GM18511 (cell line): ENCODE data around the gene GMCL2.
"Not testable (repeated sequence)": the region's sequence is repeated elsewhere in the genome, so short reads cannot be mapped to it uniquely, and the experiment has no call there.

Source experiments
- ATAC-seq: cut with Tn5 transposase; IDR thresholded peaks from one replicate; pipeline ENCODE4 v1.9.1; 2021; ENCODE audit warnings: mild to moderate bottlenecking, moderate library complexity; ENCODE audit not compliant: unreplicated experiment

GMCL2 gene, protein sequence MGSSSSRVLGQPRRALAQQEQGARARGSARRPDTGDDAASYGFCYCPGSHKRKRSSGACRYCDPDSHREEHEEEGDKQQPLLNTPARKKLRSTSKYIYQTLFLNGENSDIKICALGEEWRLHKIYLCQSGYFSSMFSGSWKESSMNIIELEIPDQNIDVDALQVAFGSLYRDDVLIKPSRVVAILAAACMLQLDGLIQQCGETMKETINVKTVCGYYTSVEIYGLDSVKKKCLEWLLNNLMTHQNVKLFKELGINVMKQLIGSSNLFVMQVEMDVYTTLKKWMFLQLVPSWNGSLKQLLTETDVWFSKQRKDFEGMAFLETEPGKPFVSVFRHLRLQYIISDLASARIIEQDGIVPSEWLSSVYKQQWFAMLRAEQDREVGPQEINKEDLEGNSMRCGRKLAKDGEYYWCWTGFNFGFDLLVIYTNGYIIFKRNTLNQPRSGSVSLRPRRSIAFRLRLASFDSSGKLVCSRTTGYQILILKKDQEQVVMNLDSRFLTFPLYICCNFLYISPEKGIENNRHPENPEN

DNA sequence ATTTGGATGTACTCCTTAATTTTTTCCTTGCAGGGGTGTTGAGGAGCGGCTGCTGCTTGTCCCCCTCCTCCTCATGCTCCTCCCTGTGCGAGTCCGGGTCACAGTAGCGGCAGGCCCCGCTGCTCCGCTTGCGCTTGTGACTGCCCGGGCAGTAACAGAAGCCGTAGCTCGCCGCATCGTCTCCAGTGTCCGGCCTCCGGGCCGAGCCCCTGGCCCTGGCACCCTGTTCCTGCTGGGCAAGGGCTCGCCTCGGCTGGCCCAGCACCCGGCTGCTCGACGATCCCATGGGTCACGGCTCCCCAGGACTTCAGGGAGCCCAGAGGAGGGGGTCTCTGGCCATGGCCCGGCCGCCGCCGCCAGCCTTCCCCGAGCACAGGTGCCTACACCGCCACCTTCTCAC, at the start of gene GMCL2:
TSS of gene GMCL2 (minus strand) at position 358 of the 400 bp plus-strand sequence. CDS start at position 286, 72 bp downstream.
- no peak for ATAC-seq

DNA sequence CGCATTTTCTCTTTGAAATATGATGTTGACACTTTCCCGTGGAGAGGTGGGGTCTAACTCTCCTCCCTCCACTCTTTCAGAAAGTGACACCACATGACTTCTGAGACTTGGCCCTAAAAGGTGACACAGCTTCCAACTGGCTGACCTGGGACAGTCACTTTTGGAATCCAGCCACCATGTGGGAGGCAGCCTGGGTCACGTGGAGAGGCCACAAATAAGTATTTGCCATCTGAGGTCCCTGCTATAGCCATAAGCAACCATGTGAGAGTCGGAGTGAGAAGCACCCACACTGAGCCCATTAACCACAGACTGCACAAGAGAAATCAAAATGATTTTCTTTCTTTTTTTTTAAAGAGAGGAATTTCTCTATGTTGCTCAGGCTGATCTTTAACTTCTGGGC, 49.5 kb upstream of the GMCL2 start:
- no peak for ATAC-seq

DNA sequence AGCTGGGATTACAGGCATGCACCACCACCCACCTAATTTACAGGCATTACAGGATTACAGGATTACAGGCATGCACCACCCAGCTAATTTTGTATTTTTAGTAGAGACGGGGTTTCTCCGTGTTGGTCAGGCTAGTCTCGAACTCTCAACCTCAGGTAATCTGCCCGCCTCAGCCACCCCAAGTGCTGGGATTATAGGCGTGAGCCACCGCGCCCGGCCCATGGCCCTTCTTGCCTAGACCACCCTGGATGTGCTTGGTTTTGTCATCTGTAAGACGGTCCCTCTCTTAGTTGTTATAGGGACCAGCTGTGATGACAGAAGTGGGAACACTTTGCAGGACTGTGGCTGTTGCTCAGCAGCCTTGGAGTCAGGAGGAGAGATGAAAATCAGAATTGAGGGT, 49.0 kb upstream of the GMCL2 start:
- no peak for ATAC-seq

DNA sequence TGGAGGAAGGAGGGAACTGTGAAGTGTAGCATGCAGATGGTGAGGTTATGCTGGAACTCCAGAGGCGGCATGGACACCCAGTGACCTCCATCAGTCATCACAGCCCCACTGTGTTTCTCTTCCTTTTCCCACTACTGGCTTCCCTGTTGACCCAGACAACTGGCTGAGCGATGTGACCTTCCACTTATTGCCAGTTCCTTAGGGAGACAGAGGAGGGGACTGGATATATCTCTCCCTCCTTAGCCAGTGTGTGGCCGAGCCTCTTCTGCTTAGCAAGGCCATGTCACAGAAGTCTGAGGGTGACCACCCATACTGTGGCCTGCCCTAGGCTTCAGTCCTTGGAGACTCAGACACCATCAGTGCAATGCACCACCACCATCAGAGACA, 48.4 kb upstream of the GMCL2 start:
- no peak for ATAC-seq

DNA sequence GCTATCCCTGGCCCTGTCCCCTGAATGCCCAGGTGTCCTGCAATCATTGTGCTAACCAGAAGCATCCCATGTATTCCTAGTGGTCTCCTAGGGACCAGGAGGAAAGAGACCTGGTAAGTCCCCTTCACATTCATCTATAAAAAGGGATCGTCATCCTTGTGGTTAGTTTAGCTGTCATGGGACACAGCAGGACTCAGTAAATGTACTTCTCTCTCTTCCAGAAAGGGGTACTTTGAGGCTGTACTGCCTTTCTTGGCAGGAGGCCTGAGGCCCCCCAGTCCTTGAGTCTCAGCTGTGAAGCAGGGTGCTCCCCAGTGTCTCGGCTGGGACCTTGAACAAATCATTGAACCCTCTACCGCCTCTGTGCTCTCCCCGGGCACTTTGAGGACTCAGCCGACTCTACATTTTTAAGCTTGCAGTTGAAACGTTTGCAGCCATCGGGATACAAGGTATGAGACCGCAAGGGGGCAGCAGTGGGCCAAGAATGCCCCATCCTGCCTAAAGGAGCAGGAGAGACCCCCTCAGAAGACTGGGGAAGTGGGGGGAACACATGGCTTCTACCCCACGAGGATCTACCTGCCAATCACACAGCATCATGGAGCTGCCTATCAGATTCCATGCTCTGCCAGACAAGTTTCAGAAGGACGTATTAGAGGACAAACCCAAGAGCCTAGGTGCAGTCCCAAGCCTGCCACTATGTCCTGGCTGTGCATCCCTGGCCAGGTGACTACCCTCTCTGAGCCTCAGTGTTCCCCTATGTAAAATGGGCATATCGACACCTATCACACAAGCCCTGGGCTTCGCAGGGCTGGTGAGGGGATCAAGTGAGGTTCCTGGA, 47.8 kb upstream of the GMCL2 start:
- no peak for ATAC-seq

DNA sequence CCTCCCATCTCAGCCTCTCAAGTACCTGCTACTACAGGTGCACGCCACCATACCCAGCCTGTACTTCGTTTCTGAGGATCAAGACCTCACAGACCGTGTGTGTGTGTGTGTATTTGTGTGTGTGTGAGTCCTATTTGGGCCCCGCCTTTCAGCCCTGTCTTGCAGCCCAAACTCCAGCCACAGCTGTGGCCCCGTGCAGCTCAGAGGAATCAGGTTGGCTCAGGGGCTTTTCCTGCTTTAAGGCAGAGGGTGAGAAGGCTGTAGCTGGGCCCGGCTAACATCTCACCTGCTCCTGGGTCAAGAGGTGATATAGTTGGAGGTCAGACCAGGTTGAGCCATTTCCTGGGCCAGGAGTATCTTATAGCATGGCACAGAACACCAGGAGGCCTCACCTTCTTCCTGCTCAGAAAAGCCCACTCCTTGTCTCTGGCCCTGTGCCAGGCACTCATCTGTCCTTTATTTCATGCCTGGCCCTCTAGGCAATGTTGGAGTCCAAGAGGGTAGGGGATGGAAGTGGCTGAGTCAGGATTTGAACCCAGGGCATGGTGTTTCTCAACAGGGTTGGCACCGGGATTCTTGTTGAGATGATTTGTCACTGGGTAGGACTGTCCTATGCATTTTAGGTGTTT, 47.1 kb upstream of the GMCL2 start:
- no peak for ATAC-seq

DNA sequence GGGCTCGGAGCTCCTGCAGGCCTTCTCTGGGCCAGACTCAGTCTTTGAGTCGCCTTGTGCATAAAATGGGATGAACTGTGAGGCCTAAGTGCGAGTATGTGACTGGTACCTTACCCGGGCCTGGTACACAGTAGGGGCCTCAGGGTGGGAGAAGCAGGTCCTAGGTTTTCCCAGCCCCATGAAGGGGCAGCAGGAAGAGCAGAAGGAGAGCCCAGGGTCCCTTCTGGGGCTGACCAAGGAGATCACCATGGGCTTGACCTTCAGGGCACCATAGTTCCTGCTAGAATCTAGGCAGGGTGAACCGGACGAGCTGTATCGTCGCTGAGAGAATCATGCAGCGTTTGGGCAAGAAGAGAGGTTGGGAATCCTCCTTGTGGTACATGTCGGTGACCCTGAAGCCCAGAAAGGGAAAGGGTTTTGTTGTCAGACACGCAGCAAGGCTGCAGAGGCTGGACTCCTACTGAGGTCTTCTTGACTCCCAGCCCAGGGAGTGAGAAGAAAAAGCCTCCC, 45.8 kb upstream of the GMCL2 start:
- peak; percentile 28 for ATAC-seq

DNA sequence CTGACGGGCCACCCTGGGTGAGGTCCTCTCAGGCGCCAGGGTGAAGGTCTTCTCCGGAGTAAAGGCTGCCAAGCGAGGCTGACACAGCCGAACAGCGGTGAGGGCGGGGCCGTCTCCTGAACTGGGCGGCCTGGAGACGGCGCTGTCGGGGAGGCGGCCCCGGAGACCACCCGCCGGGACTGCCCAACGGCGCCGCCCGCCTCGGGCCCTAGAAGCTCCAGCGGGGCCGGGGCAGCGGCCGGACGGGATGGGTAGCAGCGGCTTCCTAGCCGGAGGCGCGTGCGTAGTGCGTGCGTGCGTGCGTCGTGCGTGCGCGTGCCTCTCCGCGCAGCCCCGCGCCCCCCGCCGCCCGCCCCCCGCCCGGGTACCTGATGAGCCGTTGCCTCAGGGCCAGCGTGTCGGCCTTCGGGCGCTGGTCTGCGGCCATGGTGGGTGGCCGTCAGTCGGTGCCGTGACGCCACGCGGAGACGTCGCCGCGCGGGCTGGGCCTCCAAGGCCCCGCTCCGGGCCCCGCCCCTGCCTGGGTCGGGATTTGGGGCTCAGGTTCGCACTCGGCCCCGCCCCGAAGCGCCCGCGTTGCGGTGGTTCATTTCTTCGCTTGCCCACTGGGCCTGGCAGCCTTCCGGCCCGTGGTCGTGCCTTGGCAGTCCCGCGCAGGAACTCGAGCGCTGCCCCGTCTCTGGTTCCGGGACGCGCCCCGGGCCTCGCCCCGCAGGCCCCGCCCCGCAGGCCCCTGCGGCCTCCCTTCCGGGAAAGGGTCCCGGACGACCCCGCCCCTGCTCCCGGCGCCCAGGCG, 45.2 kb upstream of the GMCL2 start, which contains the start of gene PHYKPL:
TSS of gene PHYKPL (minus strand) at position 679 of the 796 bp plus-strand sequence. CDS start at position 427, 252 bp downstream.
- peak; percentile 73 for ATAC-seq

DNA sequence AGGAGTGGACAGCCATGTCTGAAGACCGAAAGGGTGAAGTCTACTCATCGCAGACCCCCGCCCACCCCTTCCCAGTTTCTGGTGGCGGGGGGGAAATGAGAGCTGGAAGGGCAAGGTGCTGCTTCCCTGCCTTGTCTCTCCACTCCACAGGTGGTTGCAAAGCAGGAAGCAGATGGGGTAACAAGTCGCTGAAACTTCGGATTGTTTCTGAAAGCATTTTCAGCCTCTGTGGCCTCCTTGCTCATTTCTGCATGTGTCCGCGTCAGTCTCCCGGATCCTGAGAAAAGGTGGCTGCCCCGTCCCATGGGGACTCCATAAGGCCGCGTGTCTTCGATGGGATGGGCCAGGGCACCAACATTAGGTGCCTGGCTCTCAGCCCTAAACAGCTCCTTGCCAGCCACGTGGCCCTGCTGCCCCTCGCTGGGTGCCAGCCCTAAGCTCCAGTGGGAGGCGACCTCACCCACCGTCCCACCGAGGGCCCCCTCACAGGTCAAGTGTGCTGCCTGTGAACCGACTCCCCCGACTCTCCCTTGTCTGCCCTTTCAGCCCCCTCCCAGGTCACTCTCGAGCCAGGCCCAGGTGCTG, 44.5 kb upstream of the GMCL2 start:
- ATAC-seq, result peak; percentile 14

DNA sequence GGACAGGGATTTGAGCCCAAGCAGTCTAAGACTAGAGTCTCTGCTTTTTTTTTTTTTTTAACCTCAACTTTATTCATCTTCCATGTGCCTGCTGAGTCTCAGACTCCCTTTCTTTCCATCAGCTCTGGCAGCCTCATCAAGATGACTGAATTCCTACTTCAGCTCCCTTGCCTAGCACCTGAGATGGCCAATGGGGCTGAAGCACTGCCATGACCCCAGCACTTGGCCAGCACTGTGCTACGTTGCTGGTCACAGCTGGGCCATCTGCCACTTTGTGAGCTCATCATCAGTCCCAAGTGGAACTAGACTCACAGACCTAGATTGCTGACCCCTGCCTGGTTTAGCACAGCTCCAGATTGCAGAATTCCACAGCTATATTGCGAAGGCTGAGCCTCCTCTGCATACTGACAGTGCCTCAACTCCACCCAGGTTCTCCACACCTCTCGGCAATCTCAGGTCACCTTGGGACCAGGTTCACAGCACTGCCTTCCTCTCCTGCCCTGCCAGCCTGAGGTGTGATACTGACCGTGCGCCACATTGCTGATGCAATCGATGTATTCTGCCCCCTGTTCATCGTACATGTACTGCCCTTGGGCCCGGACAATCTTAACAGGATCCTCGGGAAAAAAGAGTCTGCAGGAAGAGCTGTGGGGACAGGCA, 43.8 kb upstream of the GMCL2 start:
- ATAC-seq, result no peak

DNA sequence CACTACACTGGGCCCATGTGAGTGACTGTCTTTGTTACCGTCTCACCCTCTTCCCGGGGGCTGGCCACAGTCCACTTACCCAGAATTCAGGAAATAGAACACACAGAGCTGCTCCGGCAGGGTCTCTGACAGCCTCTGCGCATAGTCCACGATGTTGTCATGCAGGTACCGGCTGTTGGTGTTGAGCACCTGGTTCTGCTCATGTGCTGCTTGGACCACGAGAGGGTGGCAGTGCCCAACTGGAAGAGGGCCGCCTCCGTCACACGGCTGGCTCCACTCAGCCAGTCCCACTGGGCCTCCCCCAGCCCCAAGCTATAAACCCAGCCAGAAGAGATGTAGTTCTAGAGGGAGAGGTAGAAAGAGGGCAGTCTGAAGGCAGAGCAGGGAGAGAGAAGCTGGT, 42.7 kb upstream of the GMCL2 start:
- no peak for ATAC-seq

DNA sequence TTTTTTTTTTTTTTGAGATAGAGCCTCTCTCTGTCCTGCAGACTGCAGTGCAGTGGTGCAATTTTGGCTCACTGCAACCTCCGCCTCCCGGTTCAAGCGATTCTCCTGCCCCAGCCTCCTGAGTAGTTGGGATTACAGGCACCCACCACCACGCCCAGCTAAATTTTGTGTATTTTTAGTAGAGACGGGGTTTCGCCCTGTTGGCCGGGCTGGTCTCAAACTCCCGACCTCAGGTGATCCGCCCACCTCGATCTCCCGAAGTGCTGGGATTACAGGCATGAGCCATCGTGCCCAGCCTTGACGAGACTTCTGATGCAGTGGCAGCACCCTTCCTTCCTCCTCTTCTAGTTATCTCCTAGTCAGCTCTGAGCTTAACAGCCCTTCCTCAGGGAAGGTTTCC, 41.9 kb upstream of the GMCL2 start:
- ATAC-seq, result not testable (repeated sequence)

DNA sequence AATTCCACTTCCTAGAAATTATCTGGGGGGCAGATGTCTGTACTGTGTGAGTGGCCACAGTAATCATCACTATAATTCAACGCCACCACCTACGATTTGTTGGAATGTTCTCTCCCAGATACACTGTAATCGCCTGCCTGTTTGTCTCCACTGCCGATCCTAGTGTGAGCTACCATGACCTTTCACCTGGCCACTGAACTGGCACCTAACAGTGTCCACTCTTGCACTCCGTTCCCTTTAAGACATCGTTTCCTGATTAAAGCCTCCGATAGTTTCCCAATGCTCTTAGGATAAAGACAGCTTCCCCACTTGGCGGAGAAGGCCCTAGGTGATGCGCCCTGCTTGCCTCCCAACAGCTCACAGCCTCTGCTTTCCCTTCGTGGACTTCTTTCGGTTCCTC, 41.4 kb upstream of the GMCL2 start:
- no peak for ATAC-seq

DNA sequence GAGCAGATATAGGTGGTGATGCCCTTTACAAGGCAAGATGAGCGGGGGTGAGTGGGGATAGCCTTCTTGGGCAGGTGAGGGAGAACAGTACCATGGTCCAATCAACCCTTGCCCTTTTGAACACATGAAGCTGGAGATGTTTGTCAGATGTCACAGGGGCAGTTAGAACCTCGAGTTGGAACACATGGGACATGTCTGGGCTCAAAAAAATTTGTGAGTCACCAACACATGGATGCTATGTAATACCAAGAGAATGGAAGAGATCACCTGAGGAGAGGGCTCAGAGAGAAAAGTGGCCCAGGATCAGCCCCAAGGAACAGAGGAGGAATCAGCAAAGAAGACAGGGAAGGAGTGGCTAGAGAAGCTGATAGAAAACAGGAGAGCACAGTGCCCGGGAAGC, 40.8 kb upstream of the GMCL2 start:
- ATAC-seq, result no peak

DNA sequence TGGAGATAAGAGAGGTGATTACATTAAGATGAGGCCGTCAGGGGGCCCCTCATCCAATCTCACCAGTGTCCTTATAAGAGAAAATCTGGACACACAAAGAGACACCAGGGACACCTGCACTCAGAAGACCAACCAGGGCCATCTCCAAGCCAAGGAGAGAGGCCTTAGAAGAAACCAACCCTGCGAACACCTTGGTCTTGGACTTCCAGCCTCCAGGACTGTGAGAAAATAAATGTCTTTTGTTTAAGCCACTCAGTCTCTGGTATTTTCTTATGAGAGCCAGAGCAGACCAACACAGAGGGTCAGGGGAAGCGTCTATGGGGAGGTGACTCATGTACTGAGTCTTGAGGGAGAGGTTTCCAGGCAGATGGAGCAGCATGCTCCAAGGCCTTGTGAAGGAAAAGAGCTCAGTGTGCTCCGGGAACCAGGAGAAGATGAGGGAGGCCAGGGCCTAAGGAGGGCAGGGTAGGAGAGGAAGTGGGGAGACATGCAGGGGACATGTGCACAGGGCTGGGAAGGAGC, 40.0 kb upstream of the GMCL2 start:
- ATAC-seq, result no peak

DNA sequence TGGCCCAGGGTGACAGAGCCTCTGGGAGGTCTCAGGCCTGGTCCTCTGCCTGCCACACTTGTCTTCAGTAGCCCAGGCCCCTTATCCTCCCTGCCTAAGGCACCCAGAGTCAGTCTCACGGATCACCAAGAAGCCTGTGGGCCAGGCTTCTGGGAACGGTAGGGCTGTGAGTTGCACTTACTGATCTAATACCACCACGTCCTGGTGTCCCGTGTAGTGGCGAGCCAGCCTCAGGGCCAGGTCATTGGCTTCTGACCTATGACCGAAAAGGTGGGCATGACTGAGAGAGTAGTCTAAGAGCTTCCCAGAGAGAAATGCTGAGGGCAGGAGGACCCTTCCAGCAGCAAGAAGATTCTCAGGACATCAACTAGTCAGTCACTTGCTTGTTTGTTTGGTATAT, 38.0 kb upstream of the GMCL2 start:
- no peak for ATAC-seq

DNA sequence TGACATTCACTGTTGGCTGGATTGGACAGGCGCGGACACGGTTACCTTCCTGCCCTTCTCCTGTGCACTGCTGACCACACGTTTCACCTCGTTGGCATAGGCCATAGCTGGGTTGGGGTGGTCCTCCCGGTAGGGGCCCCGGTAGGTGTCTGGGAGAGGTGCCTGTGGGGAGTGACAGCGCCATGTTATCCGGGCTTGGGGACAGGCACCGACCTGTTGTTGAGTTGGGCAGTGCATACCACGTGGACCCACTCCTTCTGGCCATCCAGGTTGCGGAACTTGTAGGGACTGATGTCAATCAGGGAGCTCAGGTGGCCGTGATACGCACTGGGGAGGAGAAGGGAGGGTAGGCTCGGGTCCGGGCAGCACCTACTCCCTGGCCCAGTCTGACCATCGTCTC, 37.2 kb upstream of the GMCL2 start:
- ATAC-seq, result no peak

DNA sequence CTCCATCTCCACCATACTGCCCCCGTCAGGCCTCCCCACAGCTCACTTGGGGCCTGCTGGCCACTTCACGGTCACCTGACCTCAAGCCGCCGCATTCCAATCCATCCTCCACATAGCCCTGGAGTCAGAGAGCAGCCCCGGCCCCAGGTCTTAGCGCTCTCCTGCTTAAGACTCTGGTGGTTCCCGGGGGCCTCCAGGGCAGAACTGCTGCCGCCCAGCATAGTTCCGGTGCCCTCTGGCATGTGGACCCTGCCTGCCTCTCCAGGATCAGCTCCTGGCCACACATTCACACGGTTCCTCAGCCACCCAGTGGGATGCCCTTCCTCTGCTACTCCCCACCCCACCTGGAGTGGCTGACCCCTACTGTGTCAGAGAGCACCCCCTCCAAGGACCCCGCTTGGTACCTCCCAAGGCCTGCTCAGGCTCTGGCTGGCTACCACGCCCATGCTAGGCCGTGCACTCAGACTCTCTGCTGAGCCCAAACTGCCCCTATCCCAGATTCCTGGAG, 36.7 kb upstream of the GMCL2 start:
- ATAC-seq, result no peak

DNA sequence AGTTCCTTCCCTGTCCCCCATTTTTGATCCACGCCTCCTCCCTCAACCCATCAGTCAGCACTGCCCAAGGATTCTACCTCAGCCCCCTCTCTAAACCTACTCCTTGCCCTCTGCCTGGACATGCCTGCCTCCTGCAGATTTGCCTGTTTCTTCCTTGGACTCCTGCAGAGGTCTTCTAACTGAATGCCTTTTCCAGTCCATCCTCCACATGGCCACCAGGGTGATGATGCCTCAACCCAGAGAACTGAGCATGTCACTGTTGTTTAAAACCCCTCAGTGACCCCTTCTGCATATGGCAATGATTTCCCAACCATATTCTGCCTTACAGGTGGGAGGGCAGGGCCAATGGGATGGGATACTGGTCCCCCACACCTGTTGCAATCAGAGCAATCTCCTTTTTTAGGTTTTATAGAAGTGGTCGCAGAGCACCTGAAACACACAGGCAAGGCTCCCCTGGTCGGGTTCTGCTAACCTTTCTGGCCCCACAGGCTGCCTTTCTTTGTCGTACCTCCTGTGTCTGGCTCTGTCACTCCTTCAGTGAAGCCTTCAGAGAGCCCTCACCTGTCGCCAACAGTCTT, 36.1 kb upstream of the GMCL2 start:
- ATAC-seq, result no peak
